CD1c-positive myeloid dendritic cell (primary cell): Measurements from ENCODE around the gene STK32B.
"Not testable (repeated sequence)": the region's sequence is repeated elsewhere in the genome, so short reads cannot be mapped to it uniquely, and the experiment has no call there.

Experiments
- DNase-seq: peaks from one replicate; pipeline ENCODE4 v3.0.0-alpha.2; 2016; ENCODE audit errors: extremely low spot score

Gene STK32B

DNA sequence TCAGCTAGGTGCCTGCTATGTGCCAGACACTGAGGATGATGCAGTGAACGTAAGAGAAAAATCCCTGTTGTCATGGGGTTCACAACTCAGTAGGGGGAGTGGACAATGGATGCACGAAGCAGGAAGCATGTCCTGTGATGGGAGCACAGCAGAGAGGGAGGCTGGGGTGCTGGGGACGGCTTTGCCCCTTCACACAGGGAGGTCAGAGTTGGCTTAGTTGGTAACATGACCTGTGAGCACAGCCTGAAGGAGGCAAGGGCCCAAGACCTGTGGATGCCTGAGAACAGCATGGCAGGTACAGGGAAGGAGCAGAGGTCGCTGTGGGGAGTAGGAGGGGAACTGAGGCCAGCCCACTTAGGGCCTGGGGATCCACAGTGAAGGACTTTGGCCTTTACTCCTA, 109.4 kb downstream of the STK32B start:
- DNase-seq, result no peak

DNA sequence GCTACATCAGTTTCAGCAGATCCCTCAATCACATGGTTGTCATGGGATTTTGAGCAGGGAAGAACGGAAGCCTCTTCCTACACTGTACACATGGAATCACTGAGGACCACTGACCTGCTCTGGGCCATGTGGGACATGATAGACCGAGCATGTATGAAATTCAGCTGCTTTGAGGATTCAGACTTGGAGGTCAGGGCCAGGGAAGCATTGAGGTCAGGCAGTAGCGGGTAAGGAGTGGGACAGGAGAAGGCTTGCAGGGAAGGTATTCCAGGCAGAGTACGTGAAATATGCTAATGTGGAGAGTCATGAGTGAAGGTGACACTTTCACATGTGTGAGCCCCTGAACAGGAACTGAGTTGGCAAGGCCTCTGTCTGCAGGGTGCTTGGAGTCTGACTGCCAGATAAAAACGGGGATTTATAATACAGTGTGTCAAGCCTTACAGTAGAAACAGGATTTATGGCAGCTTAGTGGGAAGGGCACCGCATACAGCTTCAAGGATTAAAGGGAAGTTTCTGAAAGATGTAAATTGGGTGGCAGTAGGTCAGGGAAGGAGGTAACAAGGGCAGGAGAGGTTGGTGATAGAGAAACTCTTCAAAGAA, 111.7 kb downstream of the STK32B start:
- DNase-seq, result no peak

DNA sequence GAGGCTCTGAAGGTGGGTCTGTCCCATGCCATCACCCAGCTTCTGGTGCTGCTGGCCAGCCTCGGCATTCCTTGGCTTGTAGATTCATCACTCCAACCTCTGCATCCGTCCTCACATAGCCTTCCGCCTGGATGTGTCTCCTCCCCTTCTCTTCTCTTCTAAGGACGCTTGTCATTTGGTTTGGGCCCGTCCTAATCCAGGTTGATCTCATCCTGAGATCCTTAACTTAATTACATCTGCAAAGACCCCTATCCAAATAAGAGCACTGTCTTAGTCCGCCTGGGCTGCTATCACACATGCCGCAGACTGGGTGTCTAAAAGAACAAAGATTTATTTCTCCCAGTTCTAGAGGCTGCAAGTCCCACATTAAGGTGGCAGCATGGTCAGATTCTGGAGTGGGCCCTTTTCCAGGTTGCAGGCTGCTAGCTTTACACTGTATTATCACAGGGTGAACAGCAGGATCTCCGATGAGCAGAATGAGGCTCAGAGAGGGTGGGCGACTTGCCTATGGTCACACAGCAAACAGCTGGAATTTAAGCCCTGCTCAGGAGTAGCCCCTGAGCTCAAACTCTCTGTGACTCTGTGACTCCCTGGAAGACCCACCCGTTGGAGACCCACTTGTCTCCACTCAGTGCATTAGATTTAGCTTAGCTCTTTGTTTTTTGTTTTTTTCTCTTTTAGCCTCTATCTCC, 113.1 kb downstream of the STK32B start:
- DNase-seq, result no peak

DNA sequence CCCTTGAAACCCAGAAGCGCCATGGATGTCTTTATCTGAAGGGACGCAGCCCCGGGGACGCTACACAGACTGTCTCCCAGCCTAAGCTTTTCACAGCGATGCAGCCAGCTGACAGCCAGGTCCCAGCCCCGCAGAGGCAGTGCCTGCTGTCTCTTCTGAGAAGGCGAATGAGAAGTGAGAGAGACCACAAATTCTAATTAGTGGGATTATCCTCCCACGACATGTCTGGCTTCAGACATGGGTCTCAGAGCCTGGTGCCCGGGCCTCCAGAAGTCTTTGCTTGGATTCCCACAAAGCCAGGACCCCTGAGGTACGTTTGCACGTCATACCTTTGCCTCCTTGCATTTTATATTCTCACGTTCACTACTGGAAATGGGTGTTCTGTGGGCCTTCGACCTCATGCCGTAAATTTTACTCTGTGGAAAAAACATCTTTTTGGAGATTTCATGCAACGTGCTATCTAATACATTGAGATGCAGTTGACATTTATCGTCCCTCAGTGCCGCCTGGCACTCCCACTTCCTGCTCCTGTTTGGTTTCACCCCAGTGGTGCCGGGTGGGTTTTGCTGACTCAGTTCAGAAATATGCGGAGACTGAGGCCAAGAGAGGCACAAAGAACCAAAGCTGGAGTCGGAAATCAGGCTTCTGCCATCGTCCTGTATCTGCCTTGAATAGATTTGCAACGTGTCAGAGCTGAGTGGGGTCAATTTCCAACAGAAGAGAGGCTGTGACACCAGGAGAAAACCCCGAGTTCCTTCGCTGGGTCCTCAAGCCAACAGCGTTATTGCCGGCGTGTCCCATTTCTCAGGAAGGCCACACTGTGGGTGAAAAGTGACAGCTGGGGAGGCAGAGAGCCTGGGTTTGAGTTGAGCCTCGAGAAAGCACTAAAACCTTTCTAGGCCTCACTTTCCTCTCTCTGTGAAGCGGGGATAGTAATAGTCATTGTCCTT, 114.4 kb downstream of the STK32B start:
- no peak for DNase-seq

DNA sequence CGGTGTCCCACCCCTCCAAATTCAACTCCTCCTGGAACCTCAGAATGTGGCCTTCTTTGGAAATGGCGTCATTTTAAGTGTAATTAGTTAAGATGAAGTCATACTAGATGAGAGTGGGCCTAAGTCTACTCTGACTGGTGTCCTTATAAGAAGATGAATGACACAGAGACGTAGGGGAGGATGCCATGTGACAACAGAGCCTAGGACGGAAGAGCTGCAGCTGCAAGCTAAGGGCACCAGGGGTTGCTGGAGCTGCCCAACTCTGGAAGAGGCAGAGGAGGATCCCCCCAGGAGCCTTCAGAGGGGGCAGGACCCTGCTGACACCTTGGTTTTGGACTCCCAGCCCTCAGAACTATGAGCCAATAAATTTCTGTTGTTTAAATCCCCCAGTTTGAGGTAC, 115.1 kb downstream of the STK32B start:
- DNase-seq, result no peak

DNA sequence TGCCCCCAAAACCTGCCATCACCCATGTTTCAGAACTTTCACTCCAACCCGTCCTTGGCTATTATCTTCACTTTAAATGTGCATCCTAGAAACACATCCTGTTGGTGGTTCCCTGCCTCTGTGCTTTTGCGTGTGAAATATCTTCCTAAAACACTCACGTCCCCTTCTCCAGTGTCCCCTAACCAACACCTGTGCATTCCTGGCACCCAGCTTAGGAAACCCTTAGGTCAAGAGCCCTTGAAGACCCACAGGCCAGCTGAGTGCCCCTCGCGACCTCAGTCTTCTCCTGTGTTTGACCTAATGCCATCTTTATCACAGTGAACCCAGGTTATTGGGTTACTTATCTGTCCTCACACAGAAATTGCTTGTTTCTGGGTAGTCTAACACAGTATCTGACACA, 117.6 kb downstream of the STK32B start:
- DNase-seq, result no peak

DNA sequence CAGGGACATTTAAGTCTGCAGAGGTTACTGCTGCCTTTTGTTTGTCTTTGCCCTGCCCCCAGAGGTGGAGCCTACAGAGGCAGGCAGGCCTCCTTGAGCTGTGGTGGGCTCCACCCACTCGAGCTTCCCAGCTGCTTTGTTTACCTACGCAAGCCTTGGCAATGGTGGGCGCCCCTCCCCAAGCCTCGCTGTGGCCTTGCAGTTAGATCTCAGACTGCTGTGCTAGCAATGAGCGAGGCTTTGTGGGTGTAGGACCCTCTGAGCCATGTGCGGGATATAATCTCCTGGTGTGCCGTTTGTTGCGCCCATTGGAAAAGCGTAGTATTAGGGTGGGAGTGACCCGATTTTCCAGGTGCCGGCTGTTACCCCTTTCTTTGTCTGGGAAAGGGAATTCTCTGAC, 124.6 kb downstream of the STK32B start:
- DNase-seq, result not testable (repeated sequence)

DNA sequence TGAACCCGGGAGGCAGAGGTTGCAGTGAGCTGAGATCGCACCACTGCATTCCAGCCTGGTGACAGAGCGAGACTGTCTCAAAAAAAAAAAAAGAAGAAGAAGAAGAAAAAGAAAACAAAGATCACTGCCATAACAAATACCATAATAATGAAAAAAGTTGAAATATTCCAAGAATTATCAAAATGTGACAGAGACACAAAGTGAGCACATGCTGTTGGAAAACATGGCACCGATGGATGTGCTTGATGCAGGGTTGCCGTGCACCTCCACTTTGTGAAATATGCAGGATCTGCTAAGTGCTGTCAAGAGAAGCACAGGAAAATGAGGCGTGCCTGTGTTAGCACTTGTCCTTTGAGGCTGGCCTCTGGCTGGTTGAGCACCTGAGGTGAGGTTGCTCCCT, 133.3 kb downstream of the STK32B start:
- DNase-seq, result no peak

DNA sequence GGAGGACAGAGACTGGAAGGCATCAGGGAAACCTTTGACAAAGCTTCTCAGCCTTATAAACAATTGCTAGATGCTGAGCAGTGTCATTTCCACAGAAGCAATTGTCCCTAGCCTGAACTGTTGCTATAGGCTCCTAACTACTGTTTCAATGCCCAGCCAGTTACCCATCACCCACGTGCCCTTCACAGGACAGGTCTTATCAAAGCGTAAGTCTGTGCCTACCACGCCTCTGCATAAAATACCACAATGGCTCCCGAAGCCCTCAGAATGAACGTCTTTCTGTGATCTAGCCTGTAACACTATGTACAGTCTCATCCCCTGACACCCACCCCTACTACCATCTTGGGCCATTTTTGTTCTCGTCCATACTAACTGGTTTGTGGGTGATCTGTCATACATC, 134.3 kb downstream of the STK32B start:
- DNase-seq, result no peak

DNA sequence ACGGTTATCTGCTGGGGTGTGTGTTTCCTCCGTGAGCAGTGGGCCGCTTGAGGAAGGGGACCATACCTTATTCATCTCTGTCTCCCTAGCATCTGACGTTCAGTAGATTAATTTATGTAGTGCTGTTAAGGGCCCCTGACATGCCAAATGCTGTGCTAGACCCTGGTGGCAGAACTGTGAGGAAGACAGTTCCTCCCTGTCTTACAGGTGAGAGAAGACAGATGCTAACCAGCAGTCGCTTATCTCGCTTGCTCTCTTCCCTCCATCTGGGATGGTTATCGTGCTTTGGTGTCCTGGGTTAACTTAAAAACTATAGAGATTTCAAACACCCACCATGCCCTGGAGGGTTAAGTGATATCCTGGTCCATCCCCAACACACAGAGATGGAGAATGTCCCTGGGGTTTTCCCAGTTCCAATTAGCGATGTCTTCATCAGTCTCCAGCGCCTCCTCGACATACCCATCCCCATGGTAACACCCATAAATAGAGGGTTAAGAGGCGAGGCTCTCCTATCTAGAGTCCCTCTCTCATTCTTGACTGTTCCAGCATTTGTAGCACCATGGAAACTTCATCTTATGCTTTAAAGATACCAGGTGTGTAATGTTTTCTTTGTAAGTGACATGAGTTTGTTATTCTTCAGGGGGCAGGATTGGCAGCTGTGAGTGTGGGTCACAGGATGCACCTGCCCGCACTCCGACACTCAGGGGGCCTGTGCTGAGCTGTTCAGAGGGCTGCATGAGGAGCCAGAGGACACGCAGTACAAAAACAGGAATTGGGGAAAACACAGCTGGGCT, 135.2 kb downstream of the STK32B start:
- no peak for DNase-seq

DNA sequence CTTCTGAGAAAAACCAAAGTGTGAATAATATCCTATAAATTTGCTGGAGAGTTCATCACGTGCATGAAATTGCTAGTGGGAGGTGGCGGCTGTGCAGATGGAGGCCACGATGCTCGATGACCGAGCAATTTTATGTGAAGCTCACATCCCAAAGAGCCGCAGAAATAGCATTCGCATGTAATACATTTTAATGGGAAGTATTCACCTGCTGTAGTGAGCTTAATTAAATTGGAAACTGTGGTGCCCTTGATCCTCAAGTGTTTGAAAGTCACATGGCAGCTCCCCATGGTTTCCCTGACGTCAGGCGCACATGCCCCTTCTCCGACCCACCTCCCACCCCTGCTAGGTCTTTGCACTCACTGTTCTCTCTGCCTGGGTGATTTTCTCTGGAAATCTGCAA, 136.8 kb downstream of the STK32B start:
- DNase-seq, result no peak

DNA sequence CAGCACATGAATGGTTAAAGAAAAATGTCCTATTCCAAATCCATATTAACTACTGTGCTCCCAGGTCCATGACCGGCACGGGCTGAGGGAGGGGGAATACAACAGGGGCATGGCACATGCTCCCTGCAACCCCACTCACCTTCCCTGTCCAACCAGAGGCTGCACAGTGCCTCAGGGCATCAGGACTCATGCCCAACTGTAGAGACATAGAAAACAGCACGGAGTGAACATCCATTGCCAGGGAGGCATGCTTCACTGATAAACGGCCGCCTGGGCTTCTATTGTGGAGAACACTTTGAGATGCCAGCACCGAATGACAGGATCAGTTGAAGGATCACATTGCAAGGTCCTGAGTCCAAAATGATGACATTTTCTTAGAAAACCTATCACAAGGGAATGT, 140.6 kb downstream of the STK32B start:
- no peak for DNase-seq

DNA sequence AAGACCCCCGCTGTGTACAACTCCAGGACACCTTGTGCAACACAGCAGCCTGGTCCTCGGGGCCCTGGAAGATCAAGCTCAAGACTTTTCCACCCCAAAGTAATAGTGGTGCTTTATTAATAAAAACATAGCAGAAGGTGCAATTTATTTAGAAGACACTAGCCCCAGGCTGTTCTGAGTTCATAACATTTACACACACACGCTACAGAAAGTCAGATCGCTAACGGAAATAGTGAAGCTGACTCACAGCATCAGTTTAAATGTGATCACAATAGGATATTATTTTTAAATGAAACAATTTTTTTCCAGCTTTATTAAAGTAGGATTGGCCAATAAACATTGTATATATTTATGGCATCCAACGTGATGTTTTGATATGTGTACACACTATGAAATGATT, 141.0 kb downstream of the STK32B start:
- no peak for DNase-seq

DNA sequence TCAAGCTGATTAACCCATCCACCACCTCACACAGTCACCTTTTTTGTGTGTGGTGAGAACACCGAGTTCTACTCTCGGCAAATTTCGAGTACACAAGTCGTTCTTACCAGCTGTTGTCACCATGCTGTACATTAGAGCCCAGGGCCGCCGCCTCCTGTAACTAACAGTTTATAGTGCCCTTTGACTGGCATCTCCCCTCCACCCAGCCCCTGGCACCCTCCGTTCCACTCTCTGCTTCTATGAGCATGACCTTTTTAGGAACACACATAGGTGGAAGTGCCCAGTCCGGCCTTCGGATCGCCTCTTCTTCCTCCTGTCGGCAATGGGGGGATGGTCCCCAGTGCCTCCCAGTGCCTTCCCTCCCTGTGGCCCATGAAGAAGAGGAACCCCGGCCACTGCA, 141.4 kb downstream of the STK32B start:
- DNase-seq, result no peak

DNA sequence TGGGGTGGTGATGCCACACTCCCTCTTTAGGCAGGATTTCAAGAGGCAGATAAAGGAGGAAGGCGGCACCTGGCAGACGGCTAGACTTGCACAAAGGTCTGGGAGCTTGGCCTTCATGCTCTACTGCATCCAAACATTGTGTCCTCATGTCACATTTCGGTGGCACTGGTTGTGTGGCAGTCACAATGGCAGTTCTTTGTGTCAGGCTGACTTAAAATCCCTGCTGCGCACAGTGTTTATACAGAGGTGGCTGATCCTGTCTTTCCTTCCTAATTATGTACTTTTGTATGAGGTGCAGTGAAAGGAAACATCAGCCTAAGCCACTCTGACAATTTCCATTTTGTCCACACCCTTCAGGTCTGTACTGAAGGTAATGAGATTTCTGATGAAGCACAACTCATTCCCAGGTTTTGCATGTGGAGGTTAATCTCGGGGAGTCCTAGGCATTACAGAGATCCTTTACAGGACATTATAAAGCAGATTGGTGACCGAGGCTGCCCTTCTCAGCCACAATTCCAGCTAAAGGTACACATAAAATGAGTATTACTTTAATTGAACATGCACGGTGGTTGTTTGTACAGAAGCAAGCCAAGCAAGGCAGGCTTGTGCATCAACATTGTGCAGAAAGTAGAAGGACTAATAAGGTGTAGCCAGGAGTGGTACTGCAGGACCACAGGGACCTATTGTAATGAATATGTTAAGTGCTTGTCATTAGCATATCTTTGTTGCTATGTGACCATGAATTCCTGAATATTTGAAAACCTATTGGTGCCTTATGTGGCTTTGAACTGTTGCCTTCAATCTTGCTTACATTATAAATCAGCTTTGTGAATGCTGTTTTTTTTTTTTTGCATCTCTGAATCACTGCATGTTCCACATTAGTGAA, 147.6 kb downstream of the STK32B start:
- DNase-seq, result no peak

DNA sequence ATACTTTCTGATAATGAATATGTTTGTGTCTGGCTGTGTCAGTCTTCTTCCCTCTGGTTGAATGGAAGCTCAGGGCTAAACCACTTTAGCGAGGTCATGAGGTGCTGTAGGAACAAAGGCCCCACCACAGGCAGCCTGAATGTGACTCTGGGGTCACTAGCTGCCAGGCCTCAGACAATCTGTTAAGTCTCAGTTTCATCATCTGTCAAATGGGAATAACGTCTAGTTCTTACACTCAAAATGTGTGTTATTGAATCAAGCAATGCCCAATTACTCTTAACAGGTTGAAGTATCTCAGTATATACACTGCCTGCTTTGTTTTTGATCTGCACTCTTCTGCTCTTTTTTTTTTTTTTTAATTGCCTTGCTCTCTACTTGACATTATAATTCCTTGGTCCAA, 148.6 kb downstream of the STK32B start:
- no peak for DNase-seq

DNA sequence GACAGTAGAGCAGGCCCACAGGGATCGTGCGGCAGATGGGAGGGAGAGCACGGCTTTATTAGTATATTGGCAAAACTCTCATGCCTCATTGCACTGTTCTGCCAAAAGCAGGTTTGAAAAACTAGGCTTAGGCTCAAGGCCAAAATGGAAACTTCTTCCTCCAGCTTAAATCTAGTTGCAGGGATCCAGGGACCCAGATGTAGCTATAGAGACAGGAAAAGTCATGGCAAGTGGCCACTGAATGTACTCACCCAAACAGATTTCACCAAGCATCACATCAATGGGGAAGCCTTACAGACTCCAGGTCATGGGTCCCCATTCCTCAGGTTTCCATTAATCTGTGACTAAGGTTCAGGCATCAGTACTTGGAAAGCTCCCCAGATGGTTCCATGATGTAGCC, 149.2 kb downstream of the STK32B start:
- DNase-seq, result no peak

DNA sequence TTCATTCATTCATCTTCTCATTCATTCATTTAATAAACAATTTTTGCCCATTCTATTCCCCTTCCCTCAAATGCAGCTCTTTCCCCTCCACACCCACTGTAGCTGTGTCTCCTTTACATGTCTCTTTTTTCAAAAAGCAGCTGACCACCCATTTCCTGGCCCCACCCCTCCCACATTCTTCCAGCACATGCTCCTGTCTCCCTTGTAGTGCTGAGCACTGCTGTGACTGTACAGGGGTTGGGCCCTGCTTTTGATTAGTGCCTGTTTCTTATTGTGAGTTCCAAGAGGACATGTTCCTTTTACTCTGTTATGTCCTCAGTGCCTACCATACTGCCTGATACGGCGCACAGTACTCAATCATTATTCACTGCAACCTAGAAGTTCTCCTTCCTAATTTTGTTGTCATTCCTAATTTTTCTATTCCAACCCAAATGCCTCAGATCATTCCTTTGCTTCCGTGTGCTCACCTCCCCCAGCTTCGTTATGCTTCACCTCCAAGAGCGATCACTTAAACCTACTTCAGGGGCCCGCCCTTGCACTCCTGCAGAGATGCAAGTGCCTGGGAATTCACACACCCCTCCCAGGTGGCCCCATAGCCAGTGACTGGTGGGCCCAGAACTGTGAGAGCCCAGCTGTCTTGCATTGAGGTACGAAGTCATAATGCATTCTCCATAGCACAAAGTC, 152.2 kb downstream of the STK32B start:
- DNase-seq, result no peak

DNA sequence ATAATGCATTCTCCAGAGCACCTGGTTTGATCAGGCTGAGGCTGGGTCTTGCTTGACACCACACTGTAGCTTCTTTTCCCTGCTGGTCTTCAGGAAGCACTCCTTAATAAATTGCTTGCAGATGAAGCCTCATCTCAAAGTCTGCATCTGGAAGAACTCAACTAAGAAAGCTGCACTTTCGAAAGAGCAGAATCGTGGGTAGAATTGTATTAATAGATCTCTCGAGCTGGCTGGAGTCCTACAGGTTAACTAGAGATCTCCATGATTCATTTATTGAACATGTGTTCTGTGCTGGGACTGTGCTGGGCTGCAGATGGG, 152.7 kb downstream of the STK32B start:
- no peak for DNase-seq

DNA sequence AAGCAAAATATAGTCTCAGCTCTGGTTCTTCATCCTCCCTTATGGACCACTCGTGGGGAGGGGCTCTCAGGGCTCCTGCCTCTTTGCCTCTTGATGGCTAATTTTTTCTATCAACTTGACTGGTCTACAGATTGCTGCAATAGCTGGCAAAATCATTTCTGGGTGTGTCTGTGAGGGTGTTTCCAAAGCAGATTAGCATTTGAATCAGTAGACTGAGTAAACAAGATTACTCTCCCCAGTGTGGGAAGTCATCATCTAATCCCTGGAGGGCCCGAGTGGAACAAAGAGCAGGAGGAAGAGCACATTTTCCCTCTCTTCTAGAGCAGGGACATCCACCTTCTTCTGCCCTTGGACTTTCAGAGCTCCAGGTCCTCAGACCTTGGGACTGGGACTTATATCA, 153.5 kb downstream of the STK32B start:
- no peak for DNase-seq
